GM12892 (cell line): ENCODE measurements around the gene POLR2F.

Experiments used
- POLR2A ChIP-seq: IDR thresholded peaks from 2 replicates; pipeline ENCODE4 v1.6.1; 2011; ENCODE audit warnings: low read depth, low read length, control low read depth
- POLR2AphosphoS5 ChIP-seq: IDR thresholded peaks from 2 replicates; pipeline ENCODE4 v1.6.1; 2011; ENCODE audit warnings: low read depth, low read length, control low read depth
- TAF1 ChIP-seq: IDR thresholded peaks from 2 replicates; pipeline ENCODE4 v1.6.1; 2011; ENCODE audit warnings: low read depth, mild to moderate bottlenecking, control low read depth, low read length, borderline replicate concordance

- TF ChIP-seq POLR2A (no peak), TAF1 (no peak), POLR2AphosphoS5 (no peak)
These were observed 53.4 kb downstream of the POLR2F start for GRCh38 chr22:38006906-38007305.
